HG02763 (cell line): Measurements from ENCODE around the gene OBP2B.
"Not testable (repeated sequence)": the region's sequence is repeated elsewhere in the genome, so short reads cannot be mapped to it uniquely, and the experiment has no call there.

Experiments
- ATAC-seq: cut with Tn5 transposase; IDR thresholded peaks from one replicate; pipeline ENCODE4 v1.9.1; 2021; ENCODE audit warnings: mild to moderate bottlenecking, moderate library complexity; ENCODE audit not compliant: unreplicated experiment

Gene OBP2B

DNA sequence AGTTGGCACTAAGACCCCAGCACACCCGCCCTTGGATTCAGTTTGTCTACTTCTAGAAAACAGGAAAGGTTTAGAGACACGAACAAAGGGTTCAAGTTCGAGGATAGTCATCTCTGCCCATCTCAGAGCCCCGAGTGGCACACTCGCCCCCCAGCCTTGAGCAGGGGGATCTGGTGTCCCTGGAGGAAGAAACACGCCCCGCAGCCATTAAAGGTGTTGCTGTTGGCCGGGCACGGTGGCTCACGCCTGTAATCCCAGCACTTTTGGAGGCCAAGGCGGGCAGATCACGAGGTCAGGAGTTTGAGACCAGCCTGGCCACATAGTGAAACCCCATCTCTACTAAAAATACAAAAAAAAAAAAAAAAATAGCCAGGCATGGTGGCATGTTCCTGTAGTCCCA, 39.4 kb downstream of the OBP2B start:
- not testable (repeated sequence) for ATAC-seq

GRCh38 chr9:133169102-133169501, 39.9 kb downstream of the OBP2B start:
- ATAC-seq = no peak

DNA sequence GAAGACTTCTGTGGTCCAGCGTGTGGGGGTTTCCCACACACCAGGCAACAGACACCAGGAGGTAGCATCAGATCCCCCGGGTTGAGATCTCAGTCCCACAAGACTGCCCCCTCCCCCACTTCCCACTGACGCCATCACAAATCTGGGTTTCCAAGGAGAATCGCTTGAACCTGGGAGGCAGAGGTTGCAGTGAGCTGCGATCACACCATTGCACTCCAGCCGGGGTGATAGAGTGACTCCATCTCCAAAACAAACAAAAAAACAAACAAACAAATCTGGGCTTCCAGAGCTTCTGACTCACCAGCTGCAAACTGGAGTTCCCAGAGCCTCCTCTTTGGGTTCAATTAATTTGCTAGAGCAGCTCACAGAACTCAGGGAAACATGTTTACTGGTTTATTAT, 40.6 kb downstream of the OBP2B start:
- no peak for ATAC-seq

DNA sequence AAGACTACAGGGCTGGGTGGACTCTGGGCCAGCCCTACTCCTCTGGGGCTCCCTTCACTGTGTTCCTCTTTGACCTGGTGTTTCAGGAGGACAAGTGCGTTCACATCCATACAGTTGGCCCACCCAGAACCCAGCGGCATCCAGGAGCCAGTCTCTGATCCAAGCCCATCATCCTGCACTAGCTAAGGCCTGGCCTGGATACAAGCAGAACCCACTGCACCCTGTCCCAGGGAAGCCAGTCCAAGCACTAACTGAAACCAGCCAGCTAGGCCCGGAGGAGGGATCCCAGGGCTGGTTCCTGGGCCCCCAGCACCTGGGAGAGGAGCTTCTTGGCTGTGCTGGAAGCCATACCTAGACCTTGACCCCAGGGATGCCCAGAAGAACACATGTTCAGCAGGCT, 41.3 kb downstream of the OBP2B start:
- ATAC-seq = no peak

DNA sequence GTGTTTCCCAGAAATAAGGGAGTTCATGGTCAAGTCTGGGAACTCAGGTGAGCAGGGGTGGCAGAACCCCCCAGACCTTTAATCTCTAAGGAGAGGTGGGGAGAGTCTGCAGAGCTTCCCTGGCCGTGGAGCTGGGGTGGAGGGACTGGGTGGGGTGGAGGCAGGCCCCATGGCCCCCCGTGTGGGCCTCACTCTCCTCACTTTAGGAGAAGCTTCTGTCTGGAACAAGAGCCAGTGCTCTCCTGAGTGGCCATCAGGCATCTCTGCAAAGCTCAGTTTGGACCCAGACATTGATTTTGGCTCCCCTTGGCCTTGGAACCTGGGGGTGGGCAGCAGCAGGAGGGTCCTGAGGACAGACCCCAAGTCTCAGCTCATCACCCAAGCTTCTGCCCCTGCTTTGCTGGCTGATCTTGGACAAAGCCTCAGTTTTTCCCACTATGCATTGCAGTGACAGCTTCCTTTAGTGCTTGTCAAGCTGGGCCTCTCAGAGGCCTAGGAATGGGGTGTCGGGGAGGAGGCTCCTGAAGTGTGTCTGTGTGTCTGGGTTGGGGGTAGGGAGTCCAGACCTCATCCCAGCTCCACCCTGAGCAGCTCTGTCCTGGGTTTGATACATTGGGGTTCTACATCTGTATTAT, 41.8 kb downstream of the OBP2B start:
- no peak for ATAC-seq

DNA sequence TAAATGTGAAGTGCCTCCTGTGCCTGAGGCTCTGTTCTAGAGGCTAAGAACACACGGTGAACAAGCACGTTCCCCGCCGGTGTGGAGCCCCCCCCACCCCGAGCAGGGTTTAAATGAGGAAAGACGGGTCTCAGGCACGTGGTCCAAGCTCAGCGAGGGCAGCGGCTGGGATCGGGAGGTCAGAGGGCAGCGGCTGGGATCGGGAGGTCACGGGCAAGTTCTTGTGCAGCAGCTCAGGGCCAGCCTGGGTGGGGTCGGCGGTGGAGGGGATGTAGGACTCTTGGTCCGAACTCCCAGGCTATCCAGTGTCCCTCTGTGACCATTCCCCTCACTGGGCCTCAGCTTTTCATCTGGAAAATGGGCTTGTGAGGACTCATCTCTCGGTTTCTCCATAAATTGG, 42.7 kb downstream of the OBP2B start:
- ATAC-seq = no peak

GRCh38 chr9:133165452-133165730, 43.7 kb downstream of the OBP2B start:
- no peak for ATAC-seq

GRCh38 chr9:133164191-133164590, 44.9 kb downstream of the OBP2B start:
- no peak for ATAC-seq

- ATAC-seq = no peak
Observed at GRCh38 chr9:133163504-133164172, 45.4 kb downstream of the OBP2B start, which contains the start of gene GBGT1. TSS of gene GBGT1 (minus strand) at chr9:133163914. CDS start at chr9:133162412, 1,502 bp downstream.

- ATAC-seq = no peak
Observed at GRCh38 chr9:133162861-133163503, 46.1 kb downstream of the OBP2B start.

DNA sequence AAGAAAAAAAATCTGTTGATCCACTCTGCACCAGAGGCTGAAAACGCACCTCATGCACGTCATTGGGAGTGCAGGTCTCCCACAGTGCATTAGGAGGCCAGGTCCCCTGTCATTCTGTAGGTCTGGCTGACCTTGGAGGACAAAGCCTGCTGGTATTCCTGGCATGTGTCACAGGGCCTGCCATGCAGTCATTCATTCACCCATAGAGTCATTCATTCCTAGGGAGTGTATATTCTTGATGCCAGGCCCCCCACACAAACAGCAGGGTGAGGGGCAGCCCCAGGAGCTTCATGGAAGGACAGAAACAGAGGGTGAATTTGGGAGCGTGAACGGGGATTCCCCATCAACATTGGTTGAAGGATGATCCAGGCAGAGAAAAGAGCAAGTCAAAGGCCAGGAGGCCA, 47.5 kb downstream of the OBP2B start:
- ATAC-seq = no peak

DNA sequence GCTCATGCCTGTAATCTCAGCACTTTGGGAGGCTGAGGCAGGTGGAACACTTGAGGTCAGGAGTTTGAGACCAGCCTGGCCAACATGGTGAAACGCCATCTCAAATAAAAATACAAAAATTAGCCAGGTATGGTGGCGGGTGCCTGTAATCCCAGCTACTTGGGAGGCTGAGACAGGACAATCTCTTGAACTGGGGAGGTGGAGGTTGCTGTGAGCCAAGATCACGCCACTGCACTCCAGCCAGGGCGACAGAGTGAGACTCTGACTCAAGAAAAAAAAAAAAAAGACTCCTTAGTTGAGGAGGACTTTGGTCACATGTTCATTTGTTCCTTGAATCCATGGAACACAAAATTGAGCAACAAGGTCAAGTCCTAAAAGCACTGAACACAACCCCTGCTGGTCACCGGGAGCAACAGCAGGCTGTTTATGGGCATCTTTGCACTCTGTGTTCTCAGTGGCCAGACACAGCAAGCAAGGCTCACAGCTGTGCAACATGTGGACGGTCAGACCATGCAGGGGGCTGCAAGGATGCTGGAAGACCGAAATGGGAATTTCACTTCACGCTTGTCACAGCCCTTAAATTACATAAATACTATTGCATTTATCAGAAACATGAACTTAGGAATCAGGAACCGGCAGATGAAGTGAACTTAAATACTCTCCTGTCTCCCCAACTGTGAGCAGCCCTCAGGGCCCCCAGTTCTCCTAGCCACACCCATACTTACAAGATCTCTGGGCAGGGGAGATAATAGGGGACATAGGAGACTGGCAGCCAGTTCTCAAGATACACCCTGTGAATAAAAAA, 48.1 kb downstream of the OBP2B start:
- ATAC-seq = no peak

GRCh38 chr9:133158695-133159094, 50.4 kb downstream of the OBP2B start:
- no peak for ATAC-seq
